ENCODE data around the gene FAM240A. TPM values are rescaled to one million over a fixed set of nuclear protein-coding genes. Genes with fewer than 3 reads are reported as not detected.

The FAM240A gene
- total RNA-seq (2022; extraction: Qiagen RNA extraction; ENCODE audit: low read depth), result not detected in 5 replicates

GRCh38 chr3:46612324-46612723, at the start of gene FAM240A:
FAM240A (plus strand) TSS chr3:46612525; CDS start chr3:46612684, 159 bp downstream.

GRCh38 chr3:46566040-46566641, 46.2 kb upstream of the FAM240A start, which contains the start of gene LRRC2:
LRRC2 (minus strand) TSS chr3:46566302; CDS start chr3:46551591, 14,711 bp downstream.

Other genes with a start within 250 kb of the FAM240A start
- gene CCR5, start 241.6 kb upstream of the FAM240A start, total RNA-seq (2022; extraction: Qiagen RNA extraction; ENCODE audit: low read depth), result not detected in 5 replicates
- 0.13 to 0.26 TPM (median 0.22 TPM) in 4 of 5 replicates, not detected in the other for gene CCRL2, start 205.3 kb upstream of the FAM240A start, total RNA-seq (2022; extraction: Qiagen RNA extraction; ENCODE audit: low read depth)
- 0.07 TPM in 1 of 5 replicates, not detected in the others for gene LTF, start 147.6 kb upstream of the FAM240A start, total RNA-seq (2022; extraction: Qiagen RNA extraction; ENCODE audit: low read depth)
- gene RTP3, start 114.5 kb upstream of the FAM240A start, total RNA-seq (2022; extraction: Qiagen RNA extraction; ENCODE audit: low read depth), result not detected in 5 replicates
- not detected in 5 replicates for gene LRRC2, start 46.2 kb upstream of the FAM240A start, total RNA-seq (2022; extraction: Qiagen RNA extraction; ENCODE audit: low read depth)
- gene ALS2CL, start 81.2 kb downstream of the FAM240A start, total RNA-seq (2022; extraction: Qiagen RNA extraction; ENCODE audit: low read depth), result 5.4 to 8.5 TPM (median 6.2 TPM) in 5 replicates
- 0.06 to 0.17 TPM (median 0.16 TPM) in 3 of 5 replicates, not detected in the others for gene TMIE, start 88.9 kb downstream of the FAM240A start, total RNA-seq (2022; extraction: Qiagen RNA extraction; ENCODE audit: low read depth)
- gene PRSS50, start 105.3 kb downstream of the FAM240A start, total RNA-seq (2022; extraction: Qiagen RNA extraction; ENCODE audit: low read depth), result not detected in 5 replicates